ENCODE results near the gene ATG4C.

Gene ATG4C

DNA sequence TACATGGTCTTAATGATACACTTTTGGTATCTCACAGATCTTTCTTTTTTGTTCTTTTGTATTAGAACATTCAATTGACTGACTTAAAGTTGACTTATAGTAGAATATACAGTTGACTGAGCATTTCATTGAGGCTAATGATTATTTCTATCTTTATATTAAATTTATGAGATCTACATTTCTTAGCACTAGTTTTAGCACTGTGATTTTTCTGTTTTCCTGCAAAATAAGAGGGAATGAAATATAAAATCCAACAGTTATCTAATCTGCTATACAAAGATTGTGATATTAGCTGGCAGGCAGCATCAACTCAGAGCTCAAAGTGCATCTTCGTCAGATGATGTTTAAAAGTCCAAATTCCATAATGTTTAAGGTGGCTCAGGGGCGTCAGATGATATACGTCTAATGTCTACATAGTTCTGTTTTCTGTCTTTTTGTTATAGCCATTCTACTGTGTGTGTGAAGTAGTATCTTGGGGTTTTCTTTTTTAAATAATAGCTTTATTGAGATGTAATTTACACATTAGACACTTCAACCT is 85.4 kb downstream of the ATG4C start:
- TF ChIP-seq, protein P1, sequence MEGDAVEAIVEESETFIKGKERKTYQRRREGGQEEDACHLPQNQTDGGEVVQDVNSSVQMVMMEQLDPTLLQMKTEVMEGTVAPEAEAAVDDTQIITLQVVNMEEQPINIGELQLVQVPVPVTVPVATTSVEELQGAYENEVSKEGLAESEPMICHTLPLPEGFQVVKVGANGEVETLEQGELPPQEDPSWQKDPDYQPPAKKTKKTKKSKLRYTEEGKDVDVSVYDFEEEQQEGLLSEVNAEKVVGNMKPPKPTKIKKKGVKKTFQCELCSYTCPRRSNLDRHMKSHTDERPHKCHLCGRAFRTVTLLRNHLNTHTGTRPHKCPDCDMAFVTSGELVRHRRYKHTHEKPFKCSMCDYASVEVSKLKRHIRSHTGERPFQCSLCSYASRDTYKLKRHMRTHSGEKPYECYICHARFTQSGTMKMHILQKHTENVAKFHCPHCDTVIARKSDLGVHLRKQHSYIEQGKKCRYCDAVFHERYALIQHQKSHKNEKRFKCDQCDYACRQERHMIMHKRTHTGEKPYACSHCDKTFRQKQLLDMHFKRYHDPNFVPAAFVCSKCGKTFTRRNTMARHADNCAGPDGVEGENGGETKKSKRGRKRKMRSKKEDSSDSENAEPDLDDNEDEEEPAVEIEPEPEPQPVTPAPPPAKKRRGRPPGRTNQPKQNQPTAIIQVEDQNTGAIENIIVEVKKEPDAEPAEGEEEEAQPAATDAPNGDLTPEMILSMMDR (IDR thresholded peaks at IDR 0.05; ENCODE audit: low read length, missing control alignments), result no peak

DNA sequence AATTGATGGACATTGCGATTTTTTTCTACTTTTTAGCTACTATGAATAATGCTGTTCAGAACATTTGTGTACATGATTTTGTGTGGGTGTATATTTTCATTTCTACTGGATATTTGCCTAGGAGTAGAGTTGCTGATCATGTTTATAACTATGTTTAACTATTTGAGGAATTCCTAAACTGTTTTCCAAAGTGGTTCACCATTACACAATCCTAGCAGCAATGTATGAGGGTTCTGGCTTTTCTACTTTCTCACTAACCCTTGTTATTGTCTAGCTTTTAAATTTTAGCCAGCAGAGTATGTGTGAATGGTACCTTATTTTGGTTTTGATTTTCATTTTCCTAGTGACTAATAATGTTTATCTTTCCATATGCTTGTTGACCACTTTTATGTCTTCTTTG is 86.2 kb downstream of the ATG4C start:
- DNase-seq (ENCODE audit: low read depth), result peak; percentile 20
- H3K4me3 ChIP-seq (replicated peaks; ENCODE audit: low read depth, low read length), result no peak overlapping the region
- TF ChIP-seq, protein P1 (IDR thresholded peaks at IDR 0.05; ENCODE audit: low read length, missing control alignments), result no peak

More for the DNA sequence above, 85.4 kb downstream of the ATG4C start:
- DNase-seq (ENCODE audit: low read depth), result no peak
- H3K4me3 ChIP-seq (replicated peaks; ENCODE audit: low read depth, low read length), result no peak overlapping the region

DNA sequence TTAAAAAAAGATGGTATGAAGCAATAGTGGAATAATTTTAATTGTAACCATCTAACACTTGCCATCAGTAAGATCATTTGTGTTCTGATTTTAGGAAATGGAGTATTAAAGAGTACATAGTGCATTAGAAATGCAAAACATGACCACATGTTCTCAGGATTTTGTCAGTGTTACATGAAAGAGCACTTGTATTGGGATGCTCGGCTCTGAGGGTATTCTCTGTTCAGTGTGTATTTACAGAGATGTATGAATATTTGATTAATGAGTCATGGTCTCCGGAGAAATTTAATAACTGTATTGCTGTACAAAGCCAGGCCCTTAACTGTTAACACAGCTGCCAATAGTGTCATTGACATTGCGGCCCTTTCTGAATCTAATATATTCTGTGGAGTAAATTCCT is 91.7 kb downstream of the ATG4C start:
- no peak overlapping the region for H3K4me3 ChIP-seq (replicated peaks; ENCODE audit: low read depth, low read length)
- peak; percentile 4 for DNase-seq (ENCODE audit: low read depth)
- TF ChIP-seq, protein P1 (IDR thresholded peaks at IDR 0.05; ENCODE audit: low read length, missing control alignments), result no peak

DNA sequence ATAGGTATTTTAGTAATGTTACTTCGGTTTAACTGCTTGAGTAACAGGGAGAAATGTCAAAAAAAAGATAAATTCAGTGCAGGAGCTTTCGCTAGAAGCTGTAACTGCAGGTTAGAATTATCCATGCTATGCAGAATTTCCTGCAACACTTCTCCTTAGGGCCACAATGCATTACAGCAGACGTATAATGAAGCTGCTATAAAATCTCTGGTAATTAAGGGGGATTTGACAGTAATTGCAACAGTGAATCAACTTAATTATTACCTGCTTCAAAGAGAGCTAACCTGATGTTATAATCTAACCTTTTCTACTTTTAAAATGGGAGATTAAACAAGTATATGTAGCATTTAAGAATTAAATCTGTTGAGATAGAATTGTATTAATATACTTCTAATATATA is 92.6 kb downstream of the ATG4C start:
- DNase-seq (ENCODE audit: low read depth), result no peak
- H3K4me3 ChIP-seq (replicated peaks; ENCODE audit: low read depth, low read length), result no peak overlapping the region
- TF ChIP-seq, protein P1 (IDR thresholded peaks at IDR 0.05; ENCODE audit: low read length, missing control alignments), result no peak

DNA sequence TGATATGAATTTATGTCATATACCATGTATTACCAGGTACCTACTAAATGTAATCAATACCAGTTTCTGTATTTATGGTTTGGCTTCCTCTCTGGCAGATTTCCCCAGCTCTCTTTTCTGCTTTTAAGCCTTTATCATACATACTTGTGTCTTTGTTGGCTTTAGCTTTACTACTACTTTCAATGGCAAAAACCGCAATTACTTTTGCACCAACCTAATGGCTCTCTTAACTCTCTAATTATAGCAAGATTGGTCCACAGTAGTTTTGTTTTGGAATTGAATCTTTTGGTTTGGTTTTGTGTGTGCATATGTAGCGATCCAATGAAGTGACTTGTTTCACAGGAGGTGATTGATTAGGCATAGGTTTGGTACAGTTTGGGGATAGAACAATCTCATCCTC is 93.6 kb downstream of the ATG4C start:
- TF ChIP-seq, protein P1 (IDR thresholded peaks at IDR 0.05; ENCODE audit: low read length, missing control alignments), result no peak
- no peak overlapping the region for H3K4me3 ChIP-seq (replicated peaks; ENCODE audit: low read depth, low read length)
- DNase-seq (ENCODE audit: low read depth), result no peak

DNA sequence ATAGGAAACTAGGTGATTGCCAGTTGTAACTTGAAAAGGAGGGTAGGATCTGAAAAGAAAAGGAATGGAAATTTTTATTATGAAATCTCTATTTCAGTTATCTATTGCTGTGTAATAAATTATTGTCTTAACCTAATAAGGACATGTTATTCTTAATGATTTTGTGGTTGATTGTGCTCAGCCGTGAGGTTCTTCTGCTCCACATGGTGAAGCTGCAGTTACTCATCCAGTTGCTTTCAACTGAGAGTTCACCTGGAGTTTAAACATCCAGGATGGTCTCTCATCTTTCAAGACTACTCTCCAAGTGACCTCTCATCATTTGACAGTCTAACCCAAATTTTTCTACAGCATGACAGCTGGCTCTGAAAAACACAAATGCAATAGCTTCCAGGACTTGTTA is 96.0 kb downstream of the ATG4C start:
- no peak for DNase-seq (ENCODE audit: low read depth)
- TF ChIP-seq, protein P1 (IDR thresholded peaks at IDR 0.05; ENCODE audit: low read length, missing control alignments), result no peak
- H3K4me3 ChIP-seq (replicated peaks; ENCODE audit: low read depth, low read length), result no peak overlapping the region
